ENCODE data around the gene ZKSCAN1.
A peak's percentile ranks its signal among the peaks of the same experiment; 100 is the strongest.

Gene ZKSCAN1

DNA sequence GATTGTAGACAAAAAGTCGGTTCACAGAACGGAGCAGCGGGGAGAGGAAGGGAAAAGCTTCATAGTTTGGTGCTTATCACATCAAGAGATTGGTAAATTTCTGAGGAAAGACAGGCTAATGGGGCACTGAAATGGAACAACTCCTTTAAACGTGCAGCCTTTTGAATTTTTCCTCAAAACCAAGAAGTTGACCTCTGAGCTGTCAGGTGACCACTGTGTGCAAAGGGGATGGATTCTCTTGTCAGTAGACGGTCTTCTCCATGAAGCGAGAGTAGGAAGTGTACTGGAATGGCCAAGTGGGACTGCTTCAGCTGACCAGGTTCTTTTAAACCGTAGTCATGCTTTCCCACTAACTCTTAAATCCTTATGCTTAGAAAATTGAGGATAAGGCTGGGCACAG lies 22.9 kb downstream of the ZKSCAN1 start:
- no peak for DNase-seq (ENCODE audit: low read depth)

GRCh38 chr7:100040575-100040974 lies 25.2 kb downstream of the ZKSCAN1 start:
- DNase-seq (ENCODE audit: low read depth): no peak

GRCh38 chr7:100044718-100045117 lies 29.3 kb downstream of the ZKSCAN1 start:
- no peak for DNase-seq (ENCODE audit: low read depth)

- no peak for DNase-seq (ENCODE audit: low read depth)
Observed at GRCh38 chr7:100048680-100049079, 33.3 kb downstream of the ZKSCAN1 start.

GRCh38 chr7:100049441-100050291 lies 34.3 kb downstream of the ZKSCAN1 start, which contains the start of gene ZSCAN21:
Gene ZSCAN21 (plus strand): TSS chr7:100049774. CDS start chr7:100057007, 7,233 bp downstream.
- DNase-seq (ENCODE audit: low read depth): peak; percentile 75

DNA sequence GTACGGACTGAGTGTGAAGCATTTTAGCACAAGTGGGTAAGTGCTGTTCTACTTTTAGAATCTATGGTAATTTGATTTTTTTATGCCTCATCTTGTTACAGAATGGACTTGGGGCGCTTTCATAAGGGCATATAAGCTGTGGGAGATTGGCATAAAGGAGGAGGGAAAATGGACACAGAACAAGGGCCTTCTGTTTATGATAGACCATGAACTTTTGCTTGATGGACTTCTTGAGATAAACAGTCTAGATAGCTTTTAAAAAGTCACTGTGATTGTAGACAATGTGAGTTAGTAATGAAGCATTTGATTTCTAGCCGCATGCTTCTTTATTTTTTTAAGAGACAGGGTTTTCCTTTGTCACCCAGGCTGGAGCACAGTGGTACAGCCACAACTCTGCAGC lies 36.2 kb downstream of the ZKSCAN1 start:
- DNase-seq (ENCODE audit: low read depth): no peak

DNA sequence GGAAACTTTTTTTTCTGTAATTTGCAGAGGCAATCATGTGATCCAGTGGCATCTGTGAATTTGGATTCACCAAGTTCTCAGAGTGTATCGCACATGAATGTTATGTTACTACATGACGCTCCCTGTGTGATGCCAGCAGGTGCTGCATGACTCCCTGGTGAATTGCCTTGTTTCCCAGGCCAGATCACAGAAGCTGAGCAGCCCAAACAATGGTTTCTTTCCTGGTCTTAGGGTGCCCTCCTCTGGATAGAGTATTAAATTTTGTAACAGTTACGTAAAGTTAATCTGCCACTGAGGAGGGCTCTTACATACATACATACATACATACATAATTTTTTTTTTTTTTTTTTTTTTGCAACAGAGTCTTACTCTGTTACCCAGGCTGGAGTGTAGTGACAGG lies 37.8 kb downstream of the ZKSCAN1 start:
- DNase-seq (ENCODE audit: low read depth): peak; percentile 3

- DNase-seq (ENCODE audit: low read depth): no peak
Observed at GRCh38 chr7:100057006-100057405, 41.6 kb downstream of the ZKSCAN1 start.

- DNase-seq (ENCODE audit: low read depth): no peak
Observed at GRCh38 chr7:100059251-100059739, 43.9 kb downstream of the ZKSCAN1 start.

GRCh38 chr7:100061518-100062193 lies 46.3 kb downstream of the ZKSCAN1 start:
- no peak for DNase-seq (ENCODE audit: low read depth)

GRCh38 chr7:100063376-100063775 lies 48.0 kb downstream of the ZKSCAN1 start:
- DNase-seq (ENCODE audit: low read depth): no peak

DNA sequence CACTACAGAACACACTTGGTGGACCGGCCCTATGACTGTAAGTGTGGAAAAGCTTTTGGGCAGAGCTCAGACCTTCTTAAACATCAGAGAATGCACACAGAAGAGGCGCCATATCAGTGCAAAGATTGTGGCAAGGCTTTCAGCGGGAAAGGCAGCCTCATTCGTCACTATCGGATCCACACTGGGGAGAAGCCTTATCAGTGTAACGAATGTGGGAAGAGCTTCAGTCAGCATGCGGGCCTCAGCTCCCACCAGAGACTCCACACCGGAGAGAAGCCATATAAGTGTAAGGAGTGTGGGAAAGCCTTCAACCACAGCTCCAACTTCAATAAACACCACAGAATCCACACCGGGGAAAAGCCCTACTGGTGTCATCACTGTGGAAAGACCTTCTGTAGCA lies 48.8 kb downstream of the ZKSCAN1 start:
- DNase-seq (ENCODE audit: low read depth): no peak

DNA sequence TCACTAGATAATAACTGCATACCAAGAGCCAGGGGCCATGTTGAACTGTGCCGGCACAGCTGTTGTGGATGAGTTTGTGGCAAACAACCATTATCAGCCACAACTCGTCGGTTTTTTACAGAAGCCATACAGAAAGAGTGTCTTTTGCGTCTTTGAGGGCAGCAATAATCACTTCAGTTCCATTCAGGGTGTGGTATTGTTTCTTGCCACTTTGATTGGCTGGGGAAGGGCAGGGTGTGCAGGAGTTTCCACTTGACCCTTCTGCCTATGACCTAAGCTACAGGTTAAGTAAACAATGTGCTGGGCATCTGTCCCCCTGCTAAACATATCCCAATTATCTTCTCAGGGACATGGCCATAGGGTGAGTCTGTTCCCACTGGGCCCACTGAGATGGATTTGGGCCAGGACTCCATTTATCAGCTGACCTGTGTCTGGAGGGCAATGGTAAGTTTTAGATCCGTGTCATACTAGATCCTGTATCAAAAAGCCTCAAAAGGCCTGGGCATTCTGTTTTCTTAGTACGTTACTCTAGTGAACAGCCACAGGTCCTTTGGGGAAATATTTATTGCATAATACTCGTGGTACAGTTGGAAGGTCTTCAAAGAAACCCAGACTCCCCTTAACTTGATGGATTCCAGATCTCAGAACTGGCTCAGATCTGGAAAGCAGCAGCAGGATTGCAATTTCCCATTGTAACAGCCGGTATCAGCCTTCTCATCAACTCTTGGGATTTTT lies 50.2 kb downstream of the ZKSCAN1 start:
- DNase-seq (ENCODE audit: low read depth): no peak

GRCh38 chr7:100066953-100067352 lies 51.6 kb downstream of the ZKSCAN1 start:
- no peak for DNase-seq (ENCODE audit: low read depth)

DNA sequence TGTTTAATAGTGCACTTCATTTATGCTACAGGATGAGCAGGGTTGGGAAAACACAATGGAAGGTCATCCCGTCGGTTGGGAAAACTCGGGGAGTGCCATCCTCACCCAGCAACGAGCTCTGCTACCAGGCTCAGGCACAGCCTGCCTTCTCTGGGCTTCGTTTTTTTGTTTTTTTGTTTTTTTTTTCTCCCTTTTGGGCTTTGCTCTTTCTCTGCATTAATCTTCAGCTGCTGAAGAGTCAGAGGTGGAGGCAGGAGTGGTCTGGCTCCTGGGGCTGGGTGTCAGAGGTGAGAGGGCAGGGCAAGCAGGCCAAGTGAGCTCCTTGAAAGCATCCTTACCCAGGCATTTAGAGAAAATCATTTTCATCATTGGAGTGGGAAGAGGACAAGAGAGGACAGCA lies 54.6 kb downstream of the ZKSCAN1 start:
- no peak for DNase-seq (ENCODE audit: low read depth)

DNA sequence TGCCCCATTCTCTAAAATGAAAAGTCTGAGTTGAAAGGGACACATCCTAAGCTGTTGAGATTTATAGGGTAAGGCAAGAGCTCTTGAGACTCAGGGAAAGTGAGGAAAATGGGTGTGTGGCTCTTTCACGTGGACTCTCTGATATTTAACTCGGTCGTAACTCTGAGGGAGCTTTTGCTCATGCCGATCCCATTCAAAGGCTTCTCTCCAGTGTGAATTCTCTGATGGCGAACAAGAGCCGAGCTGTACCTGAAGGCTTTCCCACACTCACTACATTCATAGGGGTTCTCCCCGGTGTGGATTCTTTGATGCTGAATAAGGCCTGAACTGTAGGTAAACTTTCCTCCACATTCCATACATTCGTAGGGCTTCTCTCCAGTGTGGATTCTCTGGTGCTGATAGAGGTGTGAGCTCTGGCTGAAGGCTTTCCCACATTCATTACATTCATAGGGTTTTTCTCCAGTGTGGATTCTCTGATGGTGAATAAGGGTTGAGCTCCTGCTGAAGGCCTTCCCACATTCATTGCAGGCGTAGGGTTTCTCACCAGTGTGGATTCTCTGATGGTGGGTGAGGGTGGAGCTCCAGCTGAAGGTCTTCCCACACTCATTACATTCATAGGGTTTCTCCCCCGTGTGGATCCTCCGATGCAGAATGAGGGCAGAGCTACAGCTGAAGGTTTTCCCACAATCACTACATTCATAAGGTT lies 55.8 kb downstream of the ZKSCAN1 start:
- DNase-seq (ENCODE audit: low read depth): no peak

DNA sequence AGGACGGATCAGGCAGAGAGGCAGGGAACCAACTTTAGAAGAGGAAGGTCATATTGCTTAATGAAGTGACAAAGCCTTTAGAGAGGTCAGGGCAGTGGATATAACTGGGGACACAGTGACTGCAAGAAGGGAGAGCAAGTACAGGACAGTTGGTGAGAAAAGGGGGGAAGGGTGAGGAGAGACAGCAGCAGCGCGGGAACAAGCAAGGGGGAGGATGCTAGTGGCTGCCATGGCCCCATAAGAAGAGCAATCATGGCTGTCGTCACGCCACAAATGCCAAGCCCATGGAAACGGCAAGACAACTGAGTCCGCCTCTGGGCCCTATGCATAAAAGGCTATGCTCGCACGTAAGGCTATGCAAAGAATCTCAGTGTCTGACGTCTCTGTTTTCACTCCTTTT lies 57.1 kb downstream of the ZKSCAN1 start:
- no peak for DNase-seq (ENCODE audit: low read depth)

- no peak for DNase-seq (ENCODE audit: low read depth)
Observed at GRCh38 chr7:100074841-100075240, 59.4 kb downstream of the ZKSCAN1 start.

DNA sequence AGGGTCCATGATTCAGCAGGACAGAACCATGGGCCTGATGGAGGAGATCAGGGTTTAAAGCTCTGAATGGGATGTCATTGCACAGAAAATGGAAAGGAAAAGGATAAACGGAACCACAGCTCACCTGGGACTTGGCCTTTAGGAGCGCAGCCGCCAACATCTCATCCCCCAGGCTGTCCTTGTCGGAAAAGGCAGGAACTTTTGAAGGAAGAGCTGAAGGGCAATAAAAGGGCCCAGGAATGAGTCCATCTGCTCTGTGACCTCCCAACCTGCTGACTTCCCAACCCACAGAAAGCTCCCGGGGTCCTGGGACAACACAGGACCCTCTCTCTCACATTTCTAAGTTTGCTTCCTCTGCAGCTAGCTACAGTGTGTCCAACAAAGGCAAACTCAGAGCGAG lies 60.0 kb downstream of the ZKSCAN1 start:
- no peak for DNase-seq (ENCODE audit: low read depth)

DNA sequence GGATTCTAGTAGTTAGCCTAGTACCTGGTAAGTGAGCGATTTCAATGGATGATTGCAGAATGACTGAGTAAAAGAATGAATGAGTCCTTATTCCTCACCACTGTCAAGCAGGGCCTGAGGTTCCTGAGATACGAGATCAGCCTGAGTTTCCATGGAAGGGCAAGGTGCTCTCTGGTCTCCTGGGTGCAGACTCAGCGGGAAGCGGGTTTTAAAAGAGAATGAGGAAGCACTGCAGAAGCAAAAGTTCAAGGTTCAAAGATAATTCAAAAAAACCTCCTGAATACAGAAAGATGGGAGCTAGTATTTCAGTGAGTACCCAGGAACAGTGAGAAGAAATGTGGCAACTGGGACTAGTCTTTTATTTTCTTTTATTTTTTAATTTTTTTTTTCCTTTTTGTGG lies 61.8 kb downstream of the ZKSCAN1 start:
- no peak for DNase-seq (ENCODE audit: low read depth)

GRCh38 chr7:100079024-100079560 lies 63.7 kb downstream of the ZKSCAN1 start:
- no peak for DNase-seq (ENCODE audit: low read depth)

All from stimulated activated CD4-positive, alpha-beta T cell treated with anti-CD3 and anti-CD28 coated beads, Interleukin-2, amount 100 ng/mL, for 4 hours (primary cell).